Measurements from ENCODE around the gene PRUNE2. TPM values are rescaled to one million over a fixed set of nuclear protein-coding genes. Genes with fewer than 3 reads are reported as not detected.

Gene PRUNE2
- total and polyA plus RNA-seq, 9 of the 15 experiments (the other 6 are each of a cell fraction or from before 2014, with no cell fraction given): 0.05 to 0.45 (median 0.18) TPM; not detected in 1

GRCh38 chr9:76887003-76887821, 18.7 kb downstream of the PRUNE2 start:
- no peak overlapping the region for H2AFZ ChIP-seq (ENCODE audit: low read depth, low read length)
- no peaks in the 10 kb centered on the region for H3K4me1 ChIP-seq (replicated peaks in 1 of 2; ENCODE audit: control insufficient read depth in 2 of 2, insufficient read depth in 2 of 2, low read length in 2 of 2)
- DNase-seq (ENCODE audit: extremely low read depth in 1 of 4, low spot score in 3 of 4) (no peak), ATAC-seq (no peak), FAIRE-seq (no peak)
- CTCF ChIA-PET (ENCODE audit: low intra/inter-chr PET ratio): no interaction called here
- H3K36me3 ChIP-seq (ENCODE audit: control insufficient read depth, insufficient read depth, low read length): no peaks in the 10 kb centered on the region
- H3K4me2 ChIP-seq (ENCODE audit: insufficient read depth, low read length): no peak overlapping the region
- intact Hi-C loops (cut with micrococcal nuclease): loop anchor here (10.0 kb wide), 1 partner anchor 62 kb away; no protein-coding TSS in a partner anchor
- H3K9ac ChIP-seq (ENCODE audit: insufficient read depth in 1 of 2, low read depth in 2 of 2, low read length in 2 of 2): no peak overlapping the region
- H3K79me2 ChIP-seq (ENCODE audit: control insufficient read depth, insufficient read depth, low read length): no peaks in the 10 kb centered on the region
- H4K20me1 ChIP-seq (replicated peaks; ENCODE audit: control insufficient read depth, insufficient read depth, low read length): no peaks in the 10 kb centered on the region
- in situ Hi-C loops (cut with MboI): no loop called here
- 3% methylated on average over 5 of the region's 5 CpGs for WGBS (ENCODE audit: insufficient coverage, low coverage, missing lambda C conversion rate)
- no peak overlapping the region for H3K27ac ChIP-seq (ENCODE audit: extremely low read depth, low read depth, low read length)
- POLR2A ChIA-PET: no interaction called here
- H3K9me1 ChIP-seq (ENCODE audit: control insufficient read depth, insufficient read depth, low read length): no peaks in the 10 kb centered on the region
- no peaks in the 10 kb centered on the region for H3K9me3 ChIP-seq (replicated peaks; ENCODE audit: control insufficient read depth, insufficient read depth, low read depth, low read length)
- no peak overlapping the region for H3K4me3 ChIP-seq
- no TSS peak for BruUV-seq (replicated peaks)
- H3K27me3 ChIP-seq (ENCODE audit: control insufficient read depth in 2 of 2, insufficient read depth in 2 of 2, low read length in 2 of 2): no peaks in the 10 kb centered on the region; a peak in 1 of 5 replicates
- no peak for TF ChIP-seq CBX8 (IDR thresholded peaks at IDR 0.05; ENCODE audit: borderline replicate concordance, extremely low read depth, low read depth, low read length, poor library complexity, severe bottlenecking)
- no peak for TF ChIP-seq MGA (IDR thresholded peaks at IDR 0.05)
- no peak for TF ChIP-seq ELK3 (CRISPR knock-in tag; IDR thresholded peaks at IDR 0.05)

All from K562 (cell line).